Measurements from ENCODE around the gene GALNTL6.

The GALNTL6 gene

DNA sequence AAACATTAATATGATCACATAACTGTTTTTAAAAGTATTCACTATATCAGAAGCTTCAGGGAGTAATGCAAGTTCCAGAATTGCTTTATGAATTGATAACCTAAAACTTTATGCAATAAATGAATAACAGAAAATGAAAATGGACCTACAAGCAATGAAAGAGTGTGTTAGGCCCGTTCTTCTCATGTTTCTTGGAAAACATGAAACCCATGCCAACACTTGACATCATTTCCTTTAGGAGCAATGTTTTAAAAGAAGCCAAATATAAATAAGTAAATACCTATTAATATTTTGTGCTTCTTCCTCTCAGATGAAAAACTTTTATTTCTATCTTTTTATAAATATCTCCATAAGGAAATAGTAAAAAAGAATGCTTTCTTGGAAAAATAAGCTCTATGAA lies 1232.4 kb downstream of the GALNTL6 start:
- no peak for DNase-seq

DNA sequence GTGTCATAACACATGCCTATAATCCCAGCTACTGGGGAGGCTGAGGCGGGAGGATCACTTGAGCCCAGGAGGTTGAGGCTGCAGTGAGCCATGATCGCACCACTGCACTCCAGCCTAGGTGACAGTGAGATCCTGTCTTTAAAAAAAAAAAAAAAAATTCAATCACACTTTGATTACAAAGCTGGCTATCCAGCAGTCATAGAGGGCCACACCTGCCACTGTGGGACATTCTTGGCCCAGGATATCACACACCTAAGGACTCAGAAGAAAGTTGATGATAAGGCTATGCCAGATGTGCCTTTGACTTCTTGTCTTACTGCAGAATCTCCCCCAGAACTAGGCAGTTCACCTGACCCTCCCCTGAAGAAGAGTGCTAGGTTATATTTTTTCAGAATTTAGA lies 1232.9 kb downstream of the GALNTL6 start:
- no peak for DNase-seq

DNA sequence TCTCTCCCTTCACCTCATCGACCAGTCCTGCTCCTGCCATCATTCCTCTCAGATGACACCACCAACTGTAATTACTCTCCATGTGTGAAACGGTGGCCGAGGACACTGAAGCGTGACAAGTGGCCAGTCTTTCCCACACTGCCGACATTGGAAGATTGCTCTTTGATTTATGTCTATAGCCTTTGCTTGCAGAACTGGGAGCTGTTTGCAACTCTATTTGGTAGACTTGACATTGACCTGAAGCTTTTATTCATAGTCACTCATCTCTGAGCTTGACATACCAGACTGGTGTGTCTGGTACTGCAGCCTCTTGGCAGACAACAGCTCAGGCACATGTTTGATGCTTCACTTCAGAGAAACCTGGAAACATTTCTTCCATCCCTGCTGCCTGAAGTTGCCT lies 1233.6 kb downstream of the GALNTL6 start:
- no peak for DNase-seq

- DNase-seq = no peak
Observed at GRCh38 chr4:173051232-173051631, 1238.0 kb downstream of the GALNTL6 start.

- no peak for DNase-seq
Observed at GRCh38 chr4:173051716-173052115, 1238.5 kb downstream of the GALNTL6 start.

DNA sequence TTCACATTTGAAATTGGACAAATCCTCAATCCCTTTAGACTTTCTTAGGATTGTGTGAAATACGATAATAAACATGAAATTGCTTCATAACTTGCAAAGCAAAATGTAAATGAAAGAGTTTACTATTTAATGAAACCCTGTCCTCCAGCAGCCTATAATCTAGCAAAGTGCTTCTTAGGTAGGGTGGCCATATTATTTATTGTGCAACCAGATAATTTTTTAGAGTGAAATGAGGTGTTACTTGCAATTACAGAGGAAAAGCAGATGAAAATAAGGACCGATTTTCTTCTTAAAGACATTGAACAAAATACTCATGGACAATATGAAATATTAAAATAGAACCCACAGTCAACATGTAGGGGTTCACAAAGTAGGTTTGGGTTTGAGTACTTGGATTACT lies 1239.2 kb downstream of the GALNTL6 start:
- DNase-seq = no peak

GRCh38 chr4:173056271-173056670 lies 1243.1 kb downstream of the GALNTL6 start:
- DNase-seq = no peak

DNA sequence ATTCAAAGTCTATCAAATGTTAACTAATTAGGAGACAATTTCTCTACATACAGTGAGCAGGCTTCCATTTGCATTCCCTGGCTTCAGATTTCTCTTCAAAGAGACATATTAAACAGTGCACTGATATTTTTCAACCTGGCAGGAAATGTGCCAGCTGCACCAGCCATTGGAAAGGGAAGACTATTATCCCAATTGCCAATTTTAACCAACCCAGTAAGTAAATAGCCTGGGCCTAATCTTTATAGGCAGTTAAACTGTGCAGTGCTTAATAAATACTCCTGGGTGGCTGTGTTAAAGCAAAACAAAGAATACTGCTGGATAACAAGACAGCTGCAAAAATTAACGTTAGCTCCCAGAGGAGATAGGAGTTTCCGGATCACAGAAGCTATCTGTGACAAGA lies 1243.5 kb downstream of the GALNTL6 start:
- no peak for DNase-seq

DNA sequence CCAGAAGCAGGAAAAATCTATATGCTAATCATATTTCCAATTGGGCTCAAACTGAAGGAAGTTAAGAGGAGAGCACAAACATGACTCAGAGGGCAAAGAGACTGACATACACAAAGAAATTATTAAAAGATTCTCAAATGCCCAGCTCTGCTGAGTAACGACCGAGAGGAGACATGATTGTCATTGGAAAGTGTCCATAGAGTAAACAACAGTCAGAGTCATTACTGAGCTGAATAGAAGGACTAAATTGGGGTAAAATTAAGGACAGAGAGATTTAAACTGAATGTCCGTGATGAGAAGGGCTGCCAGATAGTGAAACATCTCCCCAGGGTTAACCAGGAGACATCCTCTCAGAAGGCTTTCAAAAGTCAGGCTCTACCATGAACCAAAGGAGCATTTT lies 1244.2 kb downstream of the GALNTL6 start:
- no peak for DNase-seq

GRCh38 chr4:173057901-173058300 lies 1244.7 kb downstream of the GALNTL6 start:
- DNase-seq = no peak

DNA sequence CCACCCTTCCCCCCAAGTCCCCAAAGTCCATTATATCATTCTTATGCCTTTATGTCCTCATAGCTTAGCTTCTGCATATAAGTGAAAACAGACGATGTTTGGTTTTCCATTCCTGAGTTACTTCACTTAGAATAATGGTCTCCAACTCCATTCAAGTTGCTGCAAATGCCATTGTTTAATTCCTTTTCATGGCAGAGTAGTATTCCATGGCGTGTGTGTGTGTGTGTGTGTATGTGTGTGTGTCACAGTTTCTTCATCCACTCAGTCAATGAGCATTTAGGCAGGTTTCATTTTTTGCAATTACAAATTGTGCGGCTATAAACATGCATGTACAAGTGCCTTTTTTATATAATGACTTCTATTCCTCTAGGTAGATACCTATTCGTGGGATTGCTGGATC lies 1248.0 kb downstream of the GALNTL6 start:
- DNase-seq = no peak

DNA sequence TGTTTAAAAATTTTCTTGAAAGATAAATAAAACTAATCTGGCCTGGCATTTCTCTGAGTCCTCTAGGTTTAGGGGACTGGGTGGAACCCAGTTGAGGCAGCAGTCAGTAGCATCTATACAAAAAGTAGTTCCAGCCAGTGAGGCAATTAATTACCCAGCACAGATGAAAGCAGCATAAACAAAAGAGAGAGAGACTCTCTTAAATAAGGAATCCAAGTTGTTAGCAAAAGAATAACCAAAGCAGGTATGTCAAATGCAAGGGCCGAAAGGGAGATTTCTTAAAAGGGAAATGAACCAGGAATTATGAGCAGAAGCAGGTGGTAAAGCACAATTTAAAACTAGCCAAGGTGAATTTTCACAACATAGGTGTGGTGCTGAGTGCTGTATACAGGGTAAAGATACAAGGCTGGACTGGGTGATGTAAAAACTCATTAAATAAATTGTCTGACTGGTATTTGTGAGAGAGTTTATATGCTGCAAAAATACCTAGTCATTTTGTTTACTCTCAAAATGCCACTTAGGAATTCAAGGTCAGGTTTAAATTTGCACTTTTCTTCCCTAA lies 1260.8 kb downstream of the GALNTL6 start:
- DNase-seq = no peak

GRCh38 chr4:173074501-173074946 lies 1261.3 kb downstream of the GALNTL6 start:
- DNase-seq = no peak

DNA sequence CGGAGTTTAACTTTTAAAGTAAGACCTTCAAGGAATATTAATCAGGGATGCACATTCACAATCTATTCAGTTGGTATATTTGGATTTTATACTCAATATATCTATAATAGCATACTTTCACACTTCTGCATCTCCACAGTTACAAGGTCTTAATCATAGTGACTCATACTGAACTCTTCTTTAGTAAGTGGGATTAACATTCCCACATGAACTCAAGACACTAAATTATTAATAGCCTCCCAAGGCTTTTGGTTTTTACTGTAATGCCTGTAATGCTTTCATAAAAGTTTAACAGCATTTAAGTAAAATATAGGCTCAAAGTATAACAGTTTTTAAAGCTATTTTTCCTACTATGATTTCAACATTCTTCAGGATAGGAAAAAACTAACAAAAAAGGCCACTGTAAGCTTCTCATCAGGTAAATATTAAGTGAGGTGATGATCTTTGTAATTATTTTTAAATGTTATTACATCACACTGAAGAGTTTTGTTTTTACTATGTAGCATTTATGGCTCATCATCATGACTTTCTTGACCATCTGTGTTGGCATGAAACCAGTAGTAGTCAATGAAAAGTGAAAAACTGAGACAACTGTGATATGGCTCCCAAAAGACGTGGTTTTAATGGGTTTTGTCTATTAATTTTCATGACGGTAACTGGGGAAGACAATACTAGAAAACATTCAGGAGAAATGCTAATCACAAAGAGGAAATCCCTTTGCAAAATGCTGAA lies 1263.9 kb downstream of the GALNTL6 start:
- no peak for DNase-seq

DNA sequence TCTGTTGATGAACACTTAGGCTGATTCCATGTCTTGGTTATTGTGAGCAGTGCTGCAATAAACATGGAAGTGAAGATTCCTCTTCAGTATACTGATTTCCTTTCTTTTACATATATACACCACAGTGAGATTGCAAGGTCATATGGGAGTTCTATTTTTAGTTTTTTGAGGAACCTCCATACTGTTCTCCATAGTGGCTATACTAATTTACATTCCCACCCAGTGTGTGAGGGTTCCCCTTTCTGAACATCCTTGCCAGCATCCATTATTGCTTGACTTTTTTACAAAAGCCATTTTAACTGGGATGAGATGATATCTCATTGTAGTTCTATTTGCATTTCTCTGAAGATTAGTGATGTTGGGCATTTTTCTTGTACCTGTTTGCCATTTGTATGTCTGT lies 1274.9 kb downstream of the GALNTL6 start:
- DNase-seq = no peak
